Karpas-422 (cell line): ENCODE results near the gene GPS1. TPM values are rescaled to one million over a fixed set of nuclear protein-coding genes. Genes with fewer than 3 reads are reported as not detected.
A peak's percentile ranks its signal among the peaks of the same experiment; 100 is the strongest.

ENCODE experiments used
- DNase-seq: peaks from one replicate; pipeline ENCODE4 v3.0.0-alpha.2; 2015
- H2AFZ ChIP-seq: fragments of 200-600 bp; sonication (generic); 2 replicates; pipeline ENCODE4 v1.6.1; 2014; ENCODE audit warnings: antibody characterized with exemption, low read length, mixed read lengths
- H3K27ac ChIP-seq: fragments of 200-600 bp; sonication (generic); 2 replicates; pipeline ENCODE4 v1.5.1; 2014; ENCODE audit warnings: mild to moderate bottlenecking, low read length, moderate library complexity
- H3K27me3 ChIP-seq: fragments of 200-600 bp; sonication (generic); 2 replicates; pipeline ENCODE4 v1.6.1; 2014; ENCODE audit warnings: low read length, mixed read lengths
- H3K36me3 ChIP-seq: fragments of 200-600 bp; sonication (generic); 2 replicates; pipeline ENCODE4 v1.6.1; 2014; ENCODE audit warnings: low read length, mixed read lengths; ENCODE audit not compliant: insufficient read depth
- H3K4me1 ChIP-seq: fragments of 200-600 bp; sonication (generic); 2 replicates; pipeline ENCODE4 v1.6.1; 2014; ENCODE audit warnings: mild to moderate bottlenecking, low read length, mixed read lengths
- H3K4me2 ChIP-seq: fragments of 200-600 bp; sonication (generic); 2 replicates; pipeline ENCODE4 v1.6.1; 2014; ENCODE audit warnings: low read length, low read depth, mild to moderate bottlenecking; ENCODE audit not compliant: poor library complexity, severe bottlenecking
- H3K4me3 ChIP-seq: fragments of 200-600 bp; sonication (generic); 2 replicates; pipeline ENCODE4 v1.5.1; 2014; ENCODE audit warnings: mild to moderate bottlenecking, antibody characterized with exemption, low read length, mixed read lengths
- H3K79me2 ChIP-seq: fragments of 200-600 bp; sonication (generic); 2 replicates; pipeline ENCODE4 v1.6.1; 2014; ENCODE audit warnings: mild to moderate bottlenecking, low read length, mixed read lengths
- H3K9ac ChIP-seq: fragments of 200-600 bp; sonication (generic); 2 replicates; pipeline ENCODE4 v1.6.0; 2014; ENCODE audit warnings: low read length
- H3K9me2 ChIP-seq: fragments of 200-600 bp; sonication (generic), shearing (Covaris generic); replicated peaks from 2 replicates; pipeline ENCODE4 v1.6.0; 2014; ENCODE audit warnings: mild to moderate bottlenecking, low read length, moderate library complexity; ENCODE audit not compliant: insufficient read depth
- H3K9me3 ChIP-seq: fragments of 300-700, 200-600 bp; sonication (generic); 2 replicates; pipeline ENCODE4 v1.6.1; 2014; ENCODE audit warnings: low read length, mixed read lengths
- H4K20me1 ChIP-seq: fragments of 200-600 bp; sonication (generic); 2 replicates; pipeline ENCODE4 v1.6.1; 2014; ENCODE audit warnings: mild to moderate bottlenecking, antibody characterized with exemption, low read length, low read depth; ENCODE audit not compliant: insufficient read depth
- total RNA-seq: library from RNA; depleted of rRNA; stranded (reverse); fragments of >200 nt; shearing (Covaris generic); gene quantifications from 2 replicates; pipeline ENCODE4 v1.2.3, GENCODE V29; 2014; ENCODE audit warnings: low replicate concordance

GPS1 gene
- total RNA-seq, 1 experiment from 2014 or later: 57.1 TPM

DNA sequence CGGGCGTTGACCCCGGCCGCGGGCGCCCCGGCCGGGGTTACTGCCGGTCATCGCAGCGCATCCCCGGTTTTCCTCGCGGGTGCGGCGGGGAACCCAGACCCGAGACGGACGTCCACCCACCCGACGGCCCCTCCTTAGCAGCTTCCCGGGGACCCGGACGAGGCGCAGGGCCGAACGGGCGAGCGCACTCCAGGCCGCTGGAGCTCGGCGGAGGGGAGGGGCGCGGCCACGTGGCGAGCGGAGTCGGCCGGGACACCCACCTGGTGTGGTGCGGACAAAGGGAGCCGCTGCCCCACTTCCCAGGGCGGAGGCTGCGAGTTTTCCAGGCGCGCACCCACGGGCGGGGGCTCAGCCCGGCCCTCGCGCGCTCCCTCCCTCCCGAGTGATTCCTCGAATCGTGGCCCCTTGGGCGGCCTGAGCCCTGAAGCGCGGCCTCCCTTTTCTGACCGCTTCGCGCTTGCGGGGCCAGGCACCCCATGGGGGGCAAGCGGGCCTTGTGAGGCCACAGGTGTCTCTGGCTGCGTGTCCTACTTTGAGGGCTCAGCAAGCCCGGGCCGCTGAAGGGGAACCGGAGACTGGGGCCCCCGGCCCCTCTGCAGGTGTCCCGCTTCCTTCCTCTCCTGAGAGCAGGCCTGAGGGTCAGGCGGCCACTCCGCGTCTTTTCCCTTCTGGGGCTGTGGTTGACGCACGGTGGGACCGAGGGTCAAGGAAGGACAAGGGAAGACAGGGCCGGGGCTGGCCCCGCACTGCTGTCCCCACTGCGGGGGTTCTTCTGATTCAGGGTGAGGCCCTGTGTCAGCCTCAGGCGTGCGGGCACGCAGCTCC lies 47.5 kb downstream of the GPS1 start:
- H3K9me3 ChIP-seq: no peaks in the 10 kb centered on the region
- H4K20me1 ChIP-seq: peaks cover 26% of the 10 kb centered on the region
- H3K36me3 ChIP-seq: peaks cover 14% of the 10 kb centered on the region
- peak; percentile 78 for DNase-seq
- peaks cover 41% of the 10 kb centered on the region for H3K4me1 ChIP-seq
- no peak overlapping the region for H2AFZ ChIP-seq
- H3K9ac ChIP-seq: peak overlapping the region; percentile 100
- H3K27ac ChIP-seq: peak overlapping the region; percentile 94
- H3K27me3 ChIP-seq: no peaks in the 10 kb centered on the region
- H3K9me2 ChIP-seq: no peaks in the 10 kb centered on the region
- H3K4me2 ChIP-seq: peak overlapping the region; percentile 96
- H3K79me2 ChIP-seq: peaks cover 45% of the 10 kb centered on the region
- peak overlapping the region; percentile 81 for H3K4me3 ChIP-seq

DNA sequence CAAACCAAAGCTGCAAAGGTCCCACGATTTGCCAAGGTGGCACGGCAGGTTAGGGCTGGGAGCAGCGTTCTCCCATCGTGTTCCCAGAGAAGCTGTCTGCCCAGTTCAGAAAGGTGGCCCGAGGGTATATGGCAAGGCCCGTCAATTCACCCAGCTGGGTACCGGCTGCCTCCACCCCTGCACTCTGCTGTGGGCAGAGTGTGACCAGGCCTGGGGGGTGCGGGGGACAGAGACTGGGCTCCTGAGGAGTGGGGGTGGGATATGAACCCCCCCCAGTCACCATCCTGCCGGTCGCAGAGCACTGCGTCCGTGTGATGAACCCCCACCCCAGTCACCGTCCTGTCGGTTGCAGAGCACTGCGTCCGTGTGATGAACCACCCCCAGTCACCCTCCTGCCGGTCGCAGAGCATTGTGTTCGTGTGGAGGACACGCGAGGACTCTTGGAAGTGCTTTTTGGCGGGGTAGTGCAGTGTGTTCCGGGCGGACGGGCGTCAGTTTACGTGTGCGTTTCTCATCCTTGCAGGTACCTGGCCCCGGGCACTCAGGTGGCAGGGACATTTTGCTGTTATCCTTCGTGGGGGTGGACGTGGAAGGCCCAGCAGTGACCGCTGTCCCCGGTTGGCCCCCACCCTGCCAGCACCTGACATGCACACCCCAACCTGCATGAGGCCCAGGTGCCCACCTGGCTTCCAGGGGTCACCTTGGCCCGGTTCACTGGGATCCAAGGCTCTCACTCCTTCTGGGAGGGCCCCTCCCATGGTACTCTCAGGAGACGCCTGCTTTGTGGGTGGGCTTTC lies 49.0 kb downstream of the GPS1 start:
- H3K79me2 ChIP-seq: peaks cover 34% of the 10 kb centered on the region
- peak overlapping the region; percentile 96 for H3K4me2 ChIP-seq
- peaks cover 15% of the 10 kb centered on the region for H4K20me1 ChIP-seq
- H3K9me2 ChIP-seq: no peaks in the 10 kb centered on the region
- peaks cover 7% of the 10 kb centered on the region for H3K36me3 ChIP-seq
- H3K9ac ChIP-seq: peak overlapping the region; percentile 100; the same call in 1 of the 2 replicates
- H3K4me3 ChIP-seq: peak overlapping the region; percentile 81; the same call in 1 of the 2 replicates
- H2AFZ ChIP-seq: no peak overlapping the region
- no peak for DNase-seq
- H3K27ac ChIP-seq: peak overlapping the region; percentile 94
- peaks cover 50% of the 10 kb centered on the region for H3K4me1 ChIP-seq
- H3K27me3 ChIP-seq: no peaks in the 10 kb centered on the region
- H3K9me3 ChIP-seq: no peaks in the 10 kb centered on the region

DNA sequence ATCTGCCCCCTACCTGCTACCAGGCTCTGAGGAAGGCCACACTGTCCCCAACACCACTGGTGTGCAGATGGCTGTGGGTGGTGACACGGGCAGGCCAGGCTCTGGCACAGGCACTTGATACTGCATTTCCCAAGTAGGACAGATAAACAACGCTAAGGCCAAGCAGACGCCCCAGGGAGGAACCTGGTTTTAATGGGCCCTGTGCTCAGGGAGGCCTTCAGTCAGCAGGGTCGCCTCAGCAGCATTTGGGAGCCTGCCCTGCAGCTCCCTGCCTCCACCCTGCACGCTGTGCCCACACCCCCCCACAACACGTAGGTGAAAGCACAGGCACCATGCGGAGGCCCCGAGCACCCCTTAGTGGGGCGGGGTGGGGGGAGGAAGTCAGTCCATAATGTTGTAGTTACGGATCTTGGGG lies 49.6 kb downstream of the GPS1 start:
- H3K9me2 ChIP-seq: no peaks in the 10 kb centered on the region
- peaks cover 28% of the 10 kb centered on the region for H3K79me2 ChIP-seq
- peaks cover 9% of the 10 kb centered on the region for H4K20me1 ChIP-seq
- 0 out of 2 replicates have a peak overlapping the region, but pooled peaks have one; percentile 22 for H3K27ac ChIP-seq
- no peak overlapping the region for H2AFZ ChIP-seq
- H3K4me3 ChIP-seq: no peak overlapping the region
- DNase-seq: no peak
- no peaks in the 10 kb centered on the region for H3K9me3 ChIP-seq
- H3K4me1 ChIP-seq: peaks cover 50% of the 10 kb centered on the region
- H3K36me3 ChIP-seq: peaks cover under 1% of the 10 kb centered on the region; the same call in 1 of the 2 replicates
- no peaks in the 10 kb centered on the region for H3K27me3 ChIP-seq
- peak overlapping the region; percentile 26; the same call in 1 of the 2 replicates for H3K9ac ChIP-seq
- no peak overlapping the region for H3K4me2 ChIP-seq

DNA sequence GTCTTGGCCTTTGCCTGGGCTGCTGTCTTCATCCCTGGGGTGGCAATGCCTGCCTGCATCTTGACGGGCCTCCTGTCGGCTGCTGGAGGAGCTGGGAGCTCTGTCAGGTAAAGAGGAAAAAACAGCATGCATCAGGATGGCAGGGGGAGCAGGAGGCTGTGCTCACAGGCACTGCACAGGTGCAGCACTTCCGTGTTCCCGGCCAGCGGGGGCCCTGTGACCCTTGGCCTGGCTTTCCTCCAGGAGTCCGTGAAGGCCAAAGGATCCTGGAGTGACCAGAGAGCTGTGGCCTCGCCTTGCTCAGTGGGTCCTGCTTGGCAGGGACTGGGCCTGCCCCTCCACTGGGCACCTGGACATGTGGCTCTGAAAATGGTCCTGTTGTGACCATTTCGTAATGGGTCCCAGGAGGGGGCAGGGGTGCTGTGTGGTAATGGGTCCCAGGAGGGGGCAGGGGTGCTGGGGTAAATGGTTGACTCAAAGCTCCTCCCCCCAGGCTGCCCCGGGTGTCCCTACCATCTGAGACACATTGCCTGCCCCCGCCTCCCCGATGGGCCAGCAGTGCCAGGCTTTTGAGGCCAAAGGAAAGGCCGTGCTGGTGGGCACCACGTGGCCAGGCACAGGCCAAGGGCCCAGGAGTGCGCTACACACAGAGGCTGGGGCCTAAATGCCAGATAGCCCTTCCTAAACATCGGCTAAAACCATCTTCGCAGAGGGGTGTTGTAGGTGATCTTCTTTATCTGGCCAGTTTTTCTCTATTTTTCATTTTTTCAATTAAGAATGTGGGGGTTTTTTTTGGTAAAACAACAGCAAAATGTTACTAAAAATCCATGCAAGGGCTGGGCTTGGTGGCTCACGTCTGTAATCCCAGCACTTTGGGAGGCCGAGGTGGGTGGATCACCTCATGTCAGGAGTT lies 50.3 kb downstream of the GPS1 start:
- Histone ChIP-seq H2AFZ (no peak overlapping the region), H3K4me3 (no peak overlapping the region), H3K4me2 (no peak overlapping the region), H3K27me3 (no peaks in the 10 kb centered on the region), H3K27ac (no peak overlapping the region), H3K79me2 (peaks cover 21% of the 10 kb centered on the region), H3K9me2 (no peaks in the 10 kb centered on the region), H3K4me1 (peaks cover 50% of the 10 kb centered on the region), H4K20me1 (peaks cover 2% of the 10 kb centered on the region), H3K9ac (no peak overlapping the region; the same call in 1 of the 2 replicates), H3K9me3 (no peaks in the 10 kb centered on the region), H3K36me3 (no peaks in the 10 kb centered on the region)
- no peak for DNase-seq

DNA sequence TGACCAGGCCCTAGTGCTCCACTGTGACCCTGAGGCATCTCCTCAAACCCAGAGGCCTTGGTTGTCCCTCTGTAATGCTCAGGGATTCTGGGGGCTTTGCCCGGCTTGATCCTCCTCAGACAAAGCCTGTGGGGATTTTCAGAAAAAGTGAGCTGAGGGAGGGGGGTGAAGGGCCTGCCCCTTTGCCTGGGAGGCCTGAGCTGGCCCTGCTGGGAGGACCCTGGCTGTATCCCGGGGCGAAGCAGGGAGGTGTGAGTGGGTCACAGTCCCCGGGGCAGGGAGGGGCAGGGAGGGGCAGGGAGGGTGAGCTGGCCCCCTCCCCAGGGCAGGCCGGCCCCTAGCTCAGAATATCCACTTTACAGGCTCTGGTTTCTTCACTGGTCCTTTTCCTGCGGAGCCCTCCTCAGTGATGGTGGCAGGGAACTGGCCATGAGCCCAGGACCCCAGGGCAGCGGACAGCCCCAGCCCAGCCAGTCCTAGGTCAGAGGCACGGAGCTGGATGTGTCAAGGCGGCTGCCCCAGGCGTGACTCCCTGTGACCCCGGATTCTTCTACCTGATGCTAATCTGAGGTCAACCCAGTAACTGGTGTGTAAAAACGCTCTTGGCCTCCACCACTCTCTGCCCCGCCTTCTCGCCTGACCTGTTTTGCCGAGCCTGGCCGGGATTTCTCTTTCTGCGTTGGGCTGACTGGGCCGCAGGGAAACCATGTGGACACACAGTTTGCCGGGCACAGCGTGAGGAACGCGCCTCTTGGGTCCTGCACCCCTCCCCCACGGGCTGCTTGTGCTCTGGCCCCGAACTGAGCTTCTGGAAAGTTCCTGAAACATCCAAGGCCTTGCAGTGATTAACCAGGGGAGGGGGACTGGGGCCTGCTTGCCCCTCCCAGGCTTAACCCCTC lies 52.1 kb downstream of the GPS1 start:
- H3K27me3 ChIP-seq: no peaks in the 10 kb centered on the region
- DNase-seq: no peak
- H3K79me2 ChIP-seq: peaks cover 11% of the 10 kb centered on the region
- H3K9me3 ChIP-seq: no peaks in the 10 kb centered on the region
- no peak overlapping the region for H3K4me3 ChIP-seq
- H4K20me1 ChIP-seq: no peaks in the 10 kb centered on the region
- no peaks in the 10 kb centered on the region for H3K9me2 ChIP-seq
- H3K4me2 ChIP-seq: no peak overlapping the region
- peaks cover 55% of the 10 kb centered on the region for H3K4me1 ChIP-seq
- H2AFZ ChIP-seq: no peak overlapping the region
- no peaks in the 10 kb centered on the region for H3K36me3 ChIP-seq
- H3K27ac ChIP-seq: no peak overlapping the region
- no peak overlapping the region for H3K9ac ChIP-seq

DNA sequence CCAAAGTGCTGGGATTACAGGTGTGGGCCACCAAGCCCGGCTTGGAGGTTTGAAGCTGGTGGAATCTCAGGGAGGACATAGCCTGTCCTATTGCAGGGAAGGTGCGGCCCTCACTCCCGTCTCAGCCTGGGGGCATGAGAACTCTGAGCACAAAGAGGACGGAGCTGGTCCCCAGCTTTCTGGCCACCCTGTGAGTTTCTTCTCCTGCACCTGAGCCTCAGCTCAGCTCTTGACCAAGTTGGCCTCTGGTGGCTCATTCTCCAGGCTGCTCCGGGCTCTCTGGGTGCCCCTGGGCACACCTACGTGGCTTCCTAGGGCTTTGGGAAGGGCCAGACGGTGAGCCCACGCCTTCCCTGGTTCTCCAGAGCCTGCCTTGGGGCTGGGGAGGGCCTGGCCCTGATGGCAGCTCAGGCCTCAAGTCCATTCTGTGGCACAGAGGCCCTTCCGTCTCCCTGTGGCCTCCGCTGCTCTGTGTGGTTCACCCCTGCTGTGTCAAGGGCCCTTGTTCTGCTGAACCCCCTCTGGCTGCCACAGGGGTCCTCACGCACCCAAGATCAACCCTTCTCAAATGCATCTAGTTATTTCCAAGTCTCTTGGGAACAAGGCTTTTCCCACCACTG lies 53.2 kb downstream of the GPS1 start:
- peak overlapping the region; percentile 83; the same call in 1 of the 2 replicates for H3K27ac ChIP-seq
- H3K4me3 ChIP-seq: peak overlapping the region; percentile 71
- DNase-seq: no peak
- no peaks in the 10 kb centered on the region for H4K20me1 ChIP-seq
- H3K27me3 ChIP-seq: no peaks in the 10 kb centered on the region
- H3K4me2 ChIP-seq: peak overlapping the region; percentile 81
- H3K4me1 ChIP-seq: peaks cover 44% of the 10 kb centered on the region
- 0 out of 2 replicates have a peak, but pooled peaks cover under 1% of the 10 kb centered on the region for H3K79me2 ChIP-seq
- H3K9me3 ChIP-seq: no peaks in the 10 kb centered on the region
- H3K36me3 ChIP-seq: no peaks in the 10 kb centered on the region
- no peaks in the 10 kb centered on the region for H3K9me2 ChIP-seq
- H3K9ac ChIP-seq: peak overlapping the region; percentile 85
- H2AFZ ChIP-seq: no peak overlapping the region

DNA sequence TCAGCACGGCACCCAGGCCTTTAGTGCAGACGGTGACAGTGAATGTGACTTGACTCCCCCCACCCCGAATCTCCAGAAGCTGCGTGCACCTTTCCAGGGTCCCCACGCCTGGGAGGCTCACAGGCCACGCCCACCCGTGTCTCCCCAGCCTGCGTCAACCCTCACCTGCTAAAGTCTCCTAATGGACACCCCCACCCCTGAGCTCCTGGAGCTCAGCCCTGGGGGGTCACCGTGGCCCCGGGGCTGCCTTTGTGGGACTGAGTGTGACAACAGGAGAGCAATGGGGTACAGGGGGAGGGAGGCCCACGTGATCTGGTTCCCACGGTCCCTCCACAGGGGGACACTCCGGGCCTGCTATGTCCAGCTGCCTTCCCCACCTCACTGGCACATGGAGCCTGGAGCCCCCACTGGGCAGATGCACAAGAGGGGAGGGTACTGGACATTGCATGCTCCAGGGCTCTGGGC lies 53.8 kb downstream of the GPS1 start:
- H3K4me3 ChIP-seq: peak overlapping the region; percentile 71
- no peaks in the 10 kb centered on the region for H3K79me2 ChIP-seq
- peaks cover 39% of the 10 kb centered on the region for H3K4me1 ChIP-seq
- no peaks in the 10 kb centered on the region for H3K27me3 ChIP-seq
- DNase-seq: peak; percentile 52
- peak overlapping the region; percentile 85 for H3K9ac ChIP-seq
- H3K4me2 ChIP-seq: peak overlapping the region; percentile 81
- no peaks in the 10 kb centered on the region for H3K9me3 ChIP-seq
- peak overlapping the region; percentile 83 for H3K27ac ChIP-seq
- H2AFZ ChIP-seq: no peak overlapping the region
- no peaks in the 10 kb centered on the region for H3K9me2 ChIP-seq
- no peaks in the 10 kb centered on the region for H4K20me1 ChIP-seq
- no peaks in the 10 kb centered on the region for H3K36me3 ChIP-seq
